Smooth muscle cell (in vitro differentiated cells): ENCODE data around the gene CRMP1. TPM values are rescaled to one million over a fixed set of nuclear protein-coding genes. Genes with fewer than 3 reads are reported as not detected.

Experiments used
- DNase-seq: peaks from one replicate; lab custom pipeline; 2025; ENCODE audit not compliant: unreplicated experiment; lab: John Stamatoyannopoulos, UW
- H2AFZ ChIP-seq: fragments of 200-600 bp; sonication (generic); 2 replicates; pipeline ENCODE4 v1.6.0; 2016; ENCODE audit warnings: antibody characterized with exemption, low read depth, mild to moderate bottlenecking
- H3F3A ChIP-seq: fragments of 200-600 bp; sonication (generic); 2 replicates; pipeline ENCODE4 v1.6.0; 2017; ENCODE audit warnings: antibody characterized with exemption, low read depth
- H3K27ac ChIP-seq: fragments of 200-600 bp; sonication (generic); 2 replicates; pipeline ENCODE4 v1.5.1; 2016; ENCODE audit warnings: low read depth, mild to moderate bottlenecking
- H3K27me3 ChIP-seq: fragments of 200-600 bp; sonication (generic); 2 replicates; pipeline ENCODE4 v1.6.1; 2016; ENCODE audit warnings: low read depth, mild to moderate bottlenecking
- H3K36me3 ChIP-seq: fragments of 200-600 bp; sonication (generic); 2 replicates; pipeline ENCODE4 v1.5.1; 2016; ENCODE audit warnings: low read depth
- H3K4me1 ChIP-seq: fragments of 200-600 bp; sonication (generic); 2 replicates; pipeline ENCODE4 v1.5.1; 2016; ENCODE audit warnings: low read depth
- H3K4me2 ChIP-seq: fragments of 200-600 bp; sonication (generic); 2 replicates; pipeline ENCODE4 v1.6.0; 2016; ENCODE audit warnings: mild to moderate bottlenecking
- H3K4me3 ChIP-seq: fragments of 200-600 bp; sonication (generic); 2 replicates; pipeline ENCODE4 v1.5.1; 2016; ENCODE audit warnings: mild to moderate bottlenecking
- H3K79me2 ChIP-seq: fragments of 200-600 bp; sonication (generic); 2 replicates; pipeline ENCODE4 v1.6.0; 2016; ENCODE audit warnings: low read depth, mild to moderate bottlenecking
- H3K9ac ChIP-seq: fragments of 200-600 bp; sonication (generic); 2 replicates; pipeline ENCODE4 v1.6.0; 2016; ENCODE audit warnings: low read depth
- H3K9me3 ChIP-seq: fragments of 200-600 bp; sonication (generic); replicated peaks from 2 replicates; pipeline ENCODE4 v1.5.1; 2016; ENCODE audit warnings: low read depth
- H4K20me1 ChIP-seq: fragments of 200-600 bp; sonication (generic); 2 replicates; pipeline ENCODE4 v1.6.0; 2016; ENCODE audit warnings: low read depth
- WGBS: methylation state at CpG from one replicate; pipeline ENCODE4 v1.1.7; 2016; ENCODE audit warnings: low lambda C conversion rate; 5-methylcytosine and 5-hydroxymethylcytosine counted together
- polyA plus RNA-seq: library from polyadenylated mRNA; unstranded; fragments of >200 nt; fragmentation: Nextera tagmentation; extraction: Ambion mirVana; gene quantifications from 2 replicates; pipeline ENCODE4 v1.2.1, GENCODE V29; 2016
- total RNA-seq: library from RNA; depleted of rRNA; stranded (reverse); fragments of >200 nt; gene quantifications from 2 replicates; pipeline ENCODE4 v1.2.3, GENCODE V29; 2014
- TF ChIP-seq, protein P1 (sequence below): fragments of 200-600 bp; sonication (generic); IDR thresholded peaks from 2 replicates; pipeline ENCODE4 v1.5.1; 2017; ENCODE audit warnings: borderline replicate concordance, mild to moderate bottlenecking, antibody characterized with exemption; ENCODE audit not compliant: insufficient read depth, poor library complexity, severe bottlenecking

Gene CRMP1
- total and polyA plus RNA-seq, 2 experiments from 2014 or later: 12.5 to 18.6 TPM

DNA sequence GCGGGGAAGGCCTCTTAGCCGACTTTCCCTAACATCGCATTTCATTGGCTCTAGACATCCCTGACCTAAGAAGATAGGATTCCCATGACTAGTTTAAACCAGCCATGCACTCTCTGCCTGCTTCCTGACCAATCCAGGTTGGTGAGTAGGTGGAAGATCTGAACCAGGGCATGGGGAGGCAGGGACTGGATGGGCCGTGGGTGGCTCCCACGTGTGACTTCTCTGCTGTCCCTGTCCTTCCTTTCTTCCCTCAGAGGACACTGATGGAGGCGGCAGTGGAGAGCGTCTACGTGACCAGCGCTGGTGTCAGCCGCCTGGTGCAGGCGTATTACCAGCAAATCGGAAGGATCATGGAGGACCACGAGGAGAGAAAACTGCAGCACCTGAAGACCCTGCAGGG lies 91.2 kb downstream of the CRMP1 start:
- no peaks in the 10 kb centered on the region for H3K36me3 ChIP-seq
- no peaks in the 10 kb centered on the region for H3K27me3 ChIP-seq
- TF ChIP-seq, protein P1, sequence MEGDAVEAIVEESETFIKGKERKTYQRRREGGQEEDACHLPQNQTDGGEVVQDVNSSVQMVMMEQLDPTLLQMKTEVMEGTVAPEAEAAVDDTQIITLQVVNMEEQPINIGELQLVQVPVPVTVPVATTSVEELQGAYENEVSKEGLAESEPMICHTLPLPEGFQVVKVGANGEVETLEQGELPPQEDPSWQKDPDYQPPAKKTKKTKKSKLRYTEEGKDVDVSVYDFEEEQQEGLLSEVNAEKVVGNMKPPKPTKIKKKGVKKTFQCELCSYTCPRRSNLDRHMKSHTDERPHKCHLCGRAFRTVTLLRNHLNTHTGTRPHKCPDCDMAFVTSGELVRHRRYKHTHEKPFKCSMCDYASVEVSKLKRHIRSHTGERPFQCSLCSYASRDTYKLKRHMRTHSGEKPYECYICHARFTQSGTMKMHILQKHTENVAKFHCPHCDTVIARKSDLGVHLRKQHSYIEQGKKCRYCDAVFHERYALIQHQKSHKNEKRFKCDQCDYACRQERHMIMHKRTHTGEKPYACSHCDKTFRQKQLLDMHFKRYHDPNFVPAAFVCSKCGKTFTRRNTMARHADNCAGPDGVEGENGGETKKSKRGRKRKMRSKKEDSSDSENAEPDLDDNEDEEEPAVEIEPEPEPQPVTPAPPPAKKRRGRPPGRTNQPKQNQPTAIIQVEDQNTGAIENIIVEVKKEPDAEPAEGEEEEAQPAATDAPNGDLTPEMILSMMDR: no peak
- H3K79me2 ChIP-seq: no peaks in the 10 kb centered on the region
- no peaks in the 10 kb centered on the region for H3K4me1 ChIP-seq
- no peak overlapping the region for H3K4me2 ChIP-seq
- H3K9me3 ChIP-seq: no peaks in the 10 kb centered on the region
- no peaks in the 10 kb centered on the region for H3F3A ChIP-seq
- no peak for DNase-seq
- no peaks in the 10 kb centered on the region for H4K20me1 ChIP-seq
- no peak overlapping the region for H3K27ac ChIP-seq
- H3K9ac ChIP-seq: no peak overlapping the region
- H3K4me3 ChIP-seq: no peak overlapping the region
- H2AFZ ChIP-seq: no peak overlapping the region
- 96% methylated on average over 13 of the region's 13 CpGs for WGBS

DNA sequence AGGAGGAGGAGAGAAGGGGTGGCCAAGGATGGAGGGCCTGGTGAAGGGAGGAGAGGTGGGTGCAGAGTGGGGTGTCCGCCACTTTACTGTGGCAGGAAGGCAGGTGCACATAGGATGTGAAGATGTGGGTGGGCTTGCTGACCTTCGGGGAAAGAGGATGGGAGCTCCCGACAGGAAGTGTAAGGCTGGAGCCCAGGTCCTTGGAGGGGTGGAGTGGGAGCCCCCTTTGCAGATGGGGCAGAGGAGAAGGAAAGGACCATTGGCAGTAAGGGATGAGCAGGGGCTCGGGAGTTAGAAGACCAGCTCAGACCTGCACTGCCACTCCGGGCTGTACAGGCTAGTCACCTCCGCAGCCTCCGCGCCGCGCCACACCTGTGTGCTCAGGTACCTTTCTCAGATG lies 92.4 kb downstream of the CRMP1 start:
- no peaks in the 10 kb centered on the region for H3K27me3 ChIP-seq
- no peak for DNase-seq
- 93% methylated on average over 10 of the region's 10 CpGs for WGBS
- H3K9me3 ChIP-seq: no peaks in the 10 kb centered on the region
- H3K4me1 ChIP-seq: no peaks in the 10 kb centered on the region
- TF ChIP-seq, protein P1: no peak
- no peak overlapping the region for H3K9ac ChIP-seq
- no peaks in the 10 kb centered on the region for H3K79me2 ChIP-seq
- H3K4me3 ChIP-seq: no peak overlapping the region
- H3K4me2 ChIP-seq: no peak overlapping the region
- H2AFZ ChIP-seq: no peak overlapping the region
- H3K36me3 ChIP-seq: no peaks in the 10 kb centered on the region
- no peaks in the 10 kb centered on the region for H3F3A ChIP-seq
- no peak overlapping the region for H3K27ac ChIP-seq
- no peaks in the 10 kb centered on the region for H4K20me1 ChIP-seq

DNA sequence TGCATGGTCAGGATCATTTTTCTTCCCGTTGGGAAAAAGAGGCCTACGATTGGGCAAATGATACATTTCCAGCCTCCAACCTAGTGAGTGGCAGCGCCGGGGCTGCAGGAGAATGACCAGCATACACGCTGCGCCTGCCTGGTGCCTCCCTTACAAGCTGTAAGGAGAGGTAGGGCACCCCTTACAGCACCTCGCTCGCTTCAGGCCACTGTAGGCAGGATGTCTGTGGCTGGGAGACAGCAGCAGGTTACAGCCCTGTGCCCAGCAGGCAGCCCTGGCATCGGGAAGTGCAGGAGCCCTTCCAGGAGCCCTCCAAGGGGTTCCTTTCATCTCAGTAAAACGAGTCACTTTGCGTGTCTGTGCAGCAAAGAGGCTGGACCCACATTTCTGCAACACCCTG lies 93.5 kb downstream of the CRMP1 start:
- Histone ChIP-seq H3K4me1 (no peaks in the 10 kb centered on the region), H2AFZ (no peak overlapping the region), H3K4me3 (no peak overlapping the region), H3K4me2 (no peak overlapping the region), H3F3A (no peaks in the 10 kb centered on the region), H3K9me3 (no peaks in the 10 kb centered on the region), H4K20me1 (no peaks in the 10 kb centered on the region), H3K36me3 (no peaks in the 10 kb centered on the region), H3K27me3 (no peaks in the 10 kb centered on the region), H3K9ac (no peak overlapping the region), H3K79me2 (no peaks in the 10 kb centered on the region), H3K27ac (no peak overlapping the region)
- DNase-seq: no peak
- TF ChIP-seq, protein P1: no peak
- 94% methylated on average over 11 of the region's 11 CpGs for WGBS

DNA sequence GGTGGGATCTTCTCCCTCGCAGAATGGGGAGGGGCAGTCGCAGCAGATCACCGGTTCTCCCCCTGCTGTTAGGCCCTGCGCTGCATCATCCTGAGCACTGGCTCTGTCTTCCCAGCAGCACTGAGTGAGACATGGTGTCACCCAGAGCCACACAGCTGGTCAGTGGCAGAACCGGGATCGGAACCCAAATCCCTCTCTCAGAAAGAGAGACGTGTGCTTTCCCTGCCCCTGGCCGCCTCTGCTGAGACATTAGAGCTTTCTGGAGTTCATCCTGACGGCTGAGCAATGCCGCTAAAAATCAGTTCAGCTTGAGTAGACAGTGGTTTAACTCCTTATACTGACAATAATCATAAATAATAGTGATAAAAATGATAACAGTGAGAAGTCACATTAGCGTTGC lies 93.9 kb downstream of the CRMP1 start:
- no peak overlapping the region for H2AFZ ChIP-seq
- TF ChIP-seq, protein P1: no peak
- no peak overlapping the region for H3K4me2 ChIP-seq
- H3K27ac ChIP-seq: no peak overlapping the region
- no peaks in the 10 kb centered on the region for H3K27me3 ChIP-seq
- H3K4me1 ChIP-seq: no peaks in the 10 kb centered on the region
- WGBS: 97% methylated on average over 11 of the region's 11 CpGs
- H3K36me3 ChIP-seq: no peaks in the 10 kb centered on the region
- H3K79me2 ChIP-seq: no peaks in the 10 kb centered on the region
- no peak overlapping the region for H3K4me3 ChIP-seq
- H3K9ac ChIP-seq: no peak overlapping the region
- no peaks in the 10 kb centered on the region for H3F3A ChIP-seq
- H3K9me3 ChIP-seq: no peaks in the 10 kb centered on the region
- H4K20me1 ChIP-seq: no peaks in the 10 kb centered on the region
- DNase-seq: no peak
